Neural crest cell (in vitro differentiated cells): ENCODE results near the gene BPNT1. TPM values are rescaled to one million over a fixed set of nuclear protein-coding genes. Genes with fewer than 3 reads are reported as not detected.

ENCODE experiments used
- DNase-seq: peaks from one replicate; pipeline ENCODE4 v3.0.0; 2021; ENCODE audit warnings: low read depth, mixed read lengths, low spot score
- H3K27ac Mint-ChIP-seq: one replicate; pipeline ENCODE4 v1.8.0; 2021; ENCODE audit warnings: mild to moderate bottlenecking, mixed read lengths; ENCODE audit not compliant: unreplicated experiment
- H3K27me3 Mint-ChIP-seq: 2 replicates; pipeline ENCODE4 v1.8.0; 2021; ENCODE audit warnings: low read depth, mild to moderate bottlenecking, mixed read lengths
- H3K36me3 Mint-ChIP-seq: 2 replicates; pipeline ENCODE4 v1.8.0; 2021; ENCODE audit warnings: low read depth, mild to moderate bottlenecking, mixed read lengths
- H3K4me1 Mint-ChIP-seq: 2 replicates; pipeline ENCODE4 v1.8.0; 2021; ENCODE audit warnings: mixed read lengths
- H3K4me3 Mint-ChIP-seq: one replicate; pipeline ENCODE4 v1.8.0; 2021; ENCODE audit warnings: mild to moderate bottlenecking, mixed read lengths
- H3K9me3 Mint-ChIP-seq: 2 replicates; pipeline ENCODE4 v1.8.0; 2021; ENCODE audit warnings: mixed read lengths
- microRNA-seq: library from miRNA; unstranded; fragments of <30 nt; microRNA quantifications from one replicate; pipeline ENCODE4, GENCODE V29; 2020
- total RNA-seq: library from RNA; stranded (reverse); gene quantifications from 2 replicates; pipeline ENCODE4 v1.2.1, GENCODE V29; 2021
- TF ChIP-seq, protein P1 (sequence below): fragments of 200-600 bp; sonication (generic); conservative IDR thresholded peaks from 2 replicates; pipeline ENCODE4 v1.5.0; 2021; ENCODE audit warnings: antibody characterized with exemption, mild to moderate bottlenecking

Gene BPNT1
- total RNA-seq, 1 donor from 2014 or later, result 20.2 TPM

DNA sequence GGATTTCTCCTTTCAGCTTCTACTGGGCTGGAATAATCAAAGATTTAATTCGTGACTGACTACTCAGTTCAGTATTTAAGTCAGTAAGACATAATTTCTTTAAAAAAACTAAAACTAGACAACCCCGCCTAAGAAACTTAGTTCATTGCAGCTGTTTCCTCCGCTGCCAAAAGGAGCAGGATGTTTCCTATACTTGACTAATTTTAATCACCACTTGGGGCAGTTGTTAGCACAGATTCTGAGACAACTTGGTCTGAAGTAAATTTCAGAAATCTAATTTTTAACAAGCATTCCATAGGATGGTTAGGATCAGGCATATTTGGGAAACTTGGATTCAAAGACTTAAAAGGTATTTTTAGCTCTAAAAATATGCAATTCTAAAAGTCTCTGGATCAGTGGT is 77.3 kb downstream of the BPNT1 start:
- Mint-ChIP-seq H3K9me3 (no peaks in the 10 kb centered on the region), H3K27me3 (no peaks in the 10 kb centered on the region), H3K36me3 (peaks cover 9% of the 10 kb centered on the region), H3K27ac (no peak overlapping the region), H3K4me3 (no peak overlapping the region), H3K4me1 (no peaks in the 10 kb centered on the region)
- TF ChIP-seq, protein P1, sequence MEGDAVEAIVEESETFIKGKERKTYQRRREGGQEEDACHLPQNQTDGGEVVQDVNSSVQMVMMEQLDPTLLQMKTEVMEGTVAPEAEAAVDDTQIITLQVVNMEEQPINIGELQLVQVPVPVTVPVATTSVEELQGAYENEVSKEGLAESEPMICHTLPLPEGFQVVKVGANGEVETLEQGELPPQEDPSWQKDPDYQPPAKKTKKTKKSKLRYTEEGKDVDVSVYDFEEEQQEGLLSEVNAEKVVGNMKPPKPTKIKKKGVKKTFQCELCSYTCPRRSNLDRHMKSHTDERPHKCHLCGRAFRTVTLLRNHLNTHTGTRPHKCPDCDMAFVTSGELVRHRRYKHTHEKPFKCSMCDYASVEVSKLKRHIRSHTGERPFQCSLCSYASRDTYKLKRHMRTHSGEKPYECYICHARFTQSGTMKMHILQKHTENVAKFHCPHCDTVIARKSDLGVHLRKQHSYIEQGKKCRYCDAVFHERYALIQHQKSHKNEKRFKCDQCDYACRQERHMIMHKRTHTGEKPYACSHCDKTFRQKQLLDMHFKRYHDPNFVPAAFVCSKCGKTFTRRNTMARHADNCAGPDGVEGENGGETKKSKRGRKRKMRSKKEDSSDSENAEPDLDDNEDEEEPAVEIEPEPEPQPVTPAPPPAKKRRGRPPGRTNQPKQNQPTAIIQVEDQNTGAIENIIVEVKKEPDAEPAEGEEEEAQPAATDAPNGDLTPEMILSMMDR, result peak; percentile 21
- DNase-seq, result no peak

- TF ChIP-seq, protein P1, result no peak
- Mint-ChIP-seq H3K9me3 (no peaks in the 10 kb centered on the region), H3K27me3 (no peaks in the 10 kb centered on the region), H3K4me1 (no peaks in the 10 kb centered on the region), H3K4me3 (no peak overlapping the region), H3K36me3 (peaks cover 9% of the 10 kb centered on the region), H3K27ac (no peak overlapping the region)
- no peak for DNase-seq
These were observed 78.0 kb downstream of the BPNT1 start for GRCh38 chr1:220011620-220012019.

Small RNA genes lying within 50 kb of the gene (microRNA-seq; reads per million reads assigned to microRNA genes)
- not detected for gene MIR194-1
- gene MIR215, result 1.8 reads per million

Other genes with a start within 250 kb of the BPNT1 start
- 0.63 and 0.73 TPM in 2 replicates for gene SLC30A10, start 161.2 kb downstream of the BPNT1 start, total RNA-seq
- gene EPRS1, start 43.3 kb downstream of the BPNT1 start, total RNA-seq, result 98.7 TPM in 2 replicates
- gene IARS2, start 4.3 kb upstream of the BPNT1 start, total RNA-seq, result 65.1 and 66.9 TPM in 2 replicates
- gene RAB3GAP2, start 182.7 kb upstream of the BPNT1 start, total RNA-seq, result 36.4 and 44.1 TPM in 2 replicates